ENCODE results near the gene CRY2. TPM values are rescaled to one million over a fixed set of nuclear protein-coding genes. Genes with fewer than 3 reads are reported as not detected.

The CRY2 gene
- total and polyA plus RNA-seq, 2 of the 13 experiments (the other 11 are each of a cell fraction or from before 2014, with no cell fraction given), result 10.1 to 12.2 TPM

DNA sequence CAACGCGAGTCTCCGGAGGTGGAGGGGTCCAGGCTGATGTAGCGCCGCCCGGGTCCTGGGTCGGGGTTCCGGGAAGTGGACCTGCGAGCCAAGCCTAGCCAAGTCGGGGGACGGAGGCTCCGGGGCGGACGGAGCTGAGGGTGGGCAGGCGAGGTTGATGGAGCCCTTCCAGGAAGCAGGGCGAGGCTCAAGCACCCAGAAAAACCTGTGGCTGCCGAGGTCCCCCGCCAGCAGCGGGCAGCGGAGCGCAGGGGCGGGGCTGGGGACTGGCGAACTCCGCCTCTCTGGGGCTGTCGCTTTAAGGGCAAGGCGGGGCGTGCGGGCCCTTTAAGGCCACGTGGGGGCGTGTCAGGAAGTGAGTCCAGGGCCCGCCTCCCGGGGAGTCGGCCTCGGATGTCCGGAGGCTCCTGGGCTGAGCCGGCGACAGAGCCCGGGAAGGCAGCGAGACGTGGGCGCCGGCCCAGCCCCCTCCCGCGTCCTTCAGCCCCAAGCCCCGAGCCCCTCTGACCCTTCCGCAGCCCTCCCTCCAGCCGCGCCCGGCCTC is 42.4 kb upstream of the CRY2 start, which contains the start of gene SLC35C1 (continued):
- TF ChIP-seq ZNF407 (CRISPR knock-in tag; IDR thresholded peaks at IDR 0.05; ENCODE audit: not compliant biosample characterization) (no peak), ZNF329 (CRISPR knock-in tag; IDR thresholded peaks at IDR 0.05; ENCODE audit: low read depth) (no peak; the same call in 1 of the 2 replicates), ZNF652 (CRISPR knock-in tag; IDR thresholded peaks at IDR 0.05; ENCODE audit: borderline replicate concordance, low read depth) (no peak), JUNB (CRISPR knock-in tag; IDR thresholded peaks at IDR 0.05; ENCODE audit: borderline replicate concordance) (no peak), SCMH1 (CRISPR knock-in tag; IDR thresholded peaks at IDR 0.05; ENCODE audit: borderline replicate concordance) (no peak), MYC (CRISPR knock-in tag; IDR thresholded peaks at IDR 0.05; ENCODE audit: borderline replicate concordance) (peak; percentile 28; the same call in 1 of the 2 replicates), MEIS1 (CRISPR knock-in tag; IDR thresholded peaks at IDR 0.05; ENCODE audit: borderline replicate concordance) (peak; percentile 43; the same call in 1 of the 2 replicates), SP140L (CRISPR knock-in tag; IDR thresholded peaks at IDR 0.05; ENCODE audit: borderline replicate concordance) (no peak), ZBTB20 (CRISPR knock-in tag; IDR thresholded peaks at IDR 0.05; ENCODE audit: borderline replicate concordance, low read depth) (no peak), ZSCAN22 (CRISPR knock-in tag; IDR thresholded peaks at IDR 0.05) (no peak)
- TF ChIP-seq, protein P1, sequence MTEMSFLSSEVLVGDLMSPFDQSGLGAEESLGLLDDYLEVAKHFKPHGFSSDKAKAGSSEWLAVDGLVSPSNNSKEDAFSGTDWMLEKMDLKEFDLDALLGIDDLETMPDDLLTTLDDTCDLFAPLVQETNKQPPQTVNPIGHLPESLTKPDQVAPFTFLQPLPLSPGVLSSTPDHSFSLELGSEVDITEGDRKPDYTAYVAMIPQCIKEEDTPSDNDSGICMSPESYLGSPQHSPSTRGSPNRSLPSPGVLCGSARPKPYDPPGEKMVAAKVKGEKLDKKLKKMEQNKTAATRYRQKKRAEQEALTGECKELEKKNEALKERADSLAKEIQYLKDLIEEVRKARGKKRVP (CRISPR knock-in tag; IDR thresholded peaks at IDR 0.05), result no peak
- TF ChIP-seq, protein P2, sequence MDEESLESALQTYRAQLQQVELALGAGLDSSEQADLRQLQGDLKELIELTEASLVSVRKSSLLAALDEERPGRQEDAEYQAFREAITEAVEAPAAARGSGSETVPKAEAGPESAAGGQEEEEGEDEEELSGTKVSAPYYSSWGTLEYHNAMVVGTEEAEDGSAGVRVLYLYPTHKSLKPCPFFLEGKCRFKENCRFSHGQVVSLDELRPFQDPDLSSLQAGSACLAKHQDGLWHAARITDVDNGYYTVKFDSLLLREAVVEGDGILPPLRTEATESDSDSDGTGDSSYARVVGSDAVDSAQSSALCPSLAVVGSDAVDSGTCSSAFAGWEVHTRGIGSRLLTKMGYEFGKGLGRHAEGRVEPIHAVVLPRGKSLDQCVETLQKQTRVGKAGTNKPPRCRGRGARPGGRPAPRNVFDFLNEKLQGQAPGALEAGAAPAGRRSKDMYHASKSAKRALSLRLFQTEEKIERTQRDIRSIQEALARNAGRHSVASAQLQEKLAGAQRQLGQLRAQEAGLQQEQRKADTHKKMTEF (CRISPR knock-in tag; IDR thresholded peaks at IDR 0.05), result peak; percentile 19; the same call in 1 of the 2 replicates
- TF ChIP-seq, protein P3, sequence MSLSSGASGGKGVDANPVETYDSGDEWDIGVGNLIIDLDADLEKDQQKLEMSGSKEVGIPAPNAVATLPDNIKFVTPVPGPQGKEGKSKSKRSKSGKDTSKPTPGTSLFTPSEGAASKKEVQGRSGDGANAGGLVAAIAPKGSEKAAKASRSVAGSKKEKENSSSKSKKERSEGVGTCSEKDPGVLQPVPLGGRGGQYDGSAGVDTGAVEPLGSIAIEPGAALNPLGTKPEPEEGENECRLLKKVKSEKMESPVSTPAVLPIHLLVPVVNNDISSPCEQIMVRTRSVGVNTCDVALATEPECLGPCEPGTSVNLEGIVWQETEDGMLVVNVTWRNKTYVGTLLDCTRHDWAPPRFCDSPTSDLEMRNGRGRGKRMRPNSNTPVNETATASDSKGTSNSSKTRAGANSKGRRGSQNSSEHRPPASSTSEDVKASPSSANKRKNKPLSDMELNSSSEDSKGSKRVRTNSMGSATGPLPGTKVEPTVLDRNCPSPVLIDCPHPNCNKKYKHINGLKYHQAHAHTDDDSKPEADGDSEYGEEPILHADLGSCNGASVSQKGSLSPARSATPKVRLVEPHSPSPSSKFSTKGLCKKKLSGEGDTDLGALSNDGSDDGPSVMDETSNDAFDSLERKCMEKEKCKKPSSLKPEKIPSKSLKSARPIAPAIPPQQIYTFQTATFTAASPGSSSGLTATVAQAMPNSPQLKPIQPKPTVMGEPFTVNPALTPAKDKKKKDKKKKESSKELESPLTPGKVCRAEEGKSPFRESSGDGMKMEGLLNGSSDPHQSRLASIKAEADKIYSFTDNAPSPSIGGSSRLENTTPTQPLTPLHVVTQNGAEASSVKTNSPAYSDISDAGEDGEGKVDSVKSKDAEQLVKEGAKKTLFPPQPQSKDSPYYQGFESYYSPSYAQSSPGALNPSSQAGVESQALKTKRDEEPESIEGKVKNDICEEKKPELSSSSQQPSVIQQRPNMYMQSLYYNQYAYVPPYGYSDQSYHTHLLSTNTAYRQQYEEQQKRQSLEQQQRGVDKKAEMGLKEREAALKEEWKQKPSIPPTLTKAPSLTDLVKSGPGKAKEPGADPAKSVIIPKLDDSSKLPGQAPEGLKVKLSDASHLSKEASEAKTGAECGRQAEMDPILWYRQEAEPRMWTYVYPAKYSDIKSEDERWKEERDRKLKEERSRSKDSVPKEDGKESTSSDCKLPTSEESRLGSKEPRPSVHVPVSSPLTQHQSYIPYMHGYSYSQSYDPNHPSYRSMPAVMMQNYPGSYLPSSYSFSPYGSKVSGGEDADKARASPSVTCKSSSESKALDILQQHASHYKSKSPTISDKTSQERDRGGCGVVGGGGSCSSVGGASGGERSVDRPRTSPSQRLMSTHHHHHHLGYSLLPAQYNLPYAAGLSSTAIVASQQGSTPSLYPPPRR (CRISPR knock-in tag; IDR thresholded peaks at IDR 0.05; ENCODE audit: borderline replicate concordance), result 0 out of 2 replicates have a peak, but pooled peaks have one; percentile 40

Data from HepG2 (cell line).